ENCODE measurements around the gene SBF2. TPM values are rescaled to one million over a fixed set of nuclear protein-coding genes. Genes with fewer than 3 reads are reported as not detected.

SBF2 gene
- total and polyA plus RNA-seq, 2 of the 13 experiments (the other 11 are each of a cell fraction or from before 2014, with no cell fraction given) = 24.0 to 45.8 TPM

DNA sequence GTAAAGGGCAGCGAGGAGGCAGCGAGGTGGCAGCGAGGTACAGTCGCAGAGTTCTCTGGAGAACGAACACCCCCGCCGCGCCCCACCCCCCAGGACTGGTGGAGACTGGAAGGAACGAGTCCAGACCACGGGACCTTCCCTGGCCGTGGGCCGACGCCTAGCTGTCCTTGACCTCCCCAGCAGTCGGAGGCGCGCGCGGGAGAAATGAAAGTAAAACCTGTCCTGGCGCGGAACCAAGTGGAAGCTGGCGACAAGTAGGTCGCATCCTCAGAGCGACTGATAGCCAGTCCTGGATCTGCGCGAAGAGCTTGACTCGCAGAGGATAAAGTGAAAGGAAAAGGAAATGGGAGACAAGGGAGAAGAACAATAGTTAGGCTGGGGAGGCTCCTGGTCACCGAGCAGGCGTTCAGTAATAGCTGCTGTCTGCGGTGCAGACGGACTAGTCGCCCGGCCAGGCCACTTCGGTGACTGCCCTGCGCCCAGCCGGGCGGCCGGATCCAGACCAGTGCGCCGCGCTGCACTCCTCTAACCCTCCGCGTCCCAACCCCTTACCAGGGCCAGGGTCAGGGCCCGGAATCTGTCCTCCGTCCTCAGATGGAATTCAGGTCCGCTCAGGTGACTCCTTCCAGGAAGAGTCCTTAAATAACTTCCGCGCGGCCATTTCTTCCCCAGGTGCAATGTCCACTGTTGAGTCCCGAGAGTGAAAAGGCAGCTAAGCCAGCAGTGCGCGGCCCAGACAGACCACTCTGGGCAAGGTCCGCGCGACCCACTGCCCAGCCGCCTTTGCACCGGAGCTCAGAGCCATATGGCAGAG lies 8.9 kb upstream of the SBF2 start (continued):
- TF ChIP-seq PHF5A (CRISPR knock-in tag; IDR thresholded peaks at IDR 0.05; ENCODE audit: low read depth, unreplicated experiment) (no peak), ZNF713 (CRISPR knock-in tag; IDR thresholded peaks at IDR 0.05) (0 out of 2 replicates have a peak, but pooled peaks have one; percentile 78), NCOA5 (CRISPR knock-in tag; IDR thresholded peaks at IDR 0.05) (no peak), TOPORS (CRISPR knock-in tag; IDR thresholded peaks at IDR 0.05) (no peak), ZSCAN30 (CRISPR knock-in tag; IDR thresholded peaks at IDR 0.05) (peak; percentile 63; the same call in 1 of the 2 replicates), FOSL1 (CRISPR knock-in tag; IDR thresholded peaks at IDR 0.05; ENCODE audit: borderline replicate concordance) (no peak), ZFP41 (CRISPR knock-in tag; IDR thresholded peaks at IDR 0.05; ENCODE audit: borderline replicate concordance) (peak; percentile 45; the same call in 1 of the 2 replicates), CHD2 (IDR thresholded peaks at IDR 0.05; ENCODE audit: low read depth, low read length) (no peak), MAF1 (CRISPR knock-in tag; IDR thresholded peaks at IDR 0.05; ENCODE audit: borderline replicate concordance) (peak; percentile 53; the same call in 1 of the 2 replicates), CCDC6 (CRISPR knock-in tag; IDR thresholded peaks at IDR 0.05) (no peak), XBP1 (CRISPR knock-in tag; IDR thresholded peaks at IDR 0.05) (0 out of 2 replicates have a peak, but pooled peaks have one; percentile 22), ZNF75D (CRISPR knock-in tag; IDR thresholded peaks at IDR 0.05; ENCODE audit: borderline replicate concordance) (no peak), ELF3 (CRISPR knock-in tag; IDR thresholded peaks at IDR 0.05) (peak; percentile 8; the same call in 1 of the 2 replicates), HOXA3 (CRISPR knock-in tag; IDR thresholded peaks at IDR 0.05) (0 out of 2 replicates have a peak, but pooled peaks have one; percentile 16)
- TF ChIP-seq, protein P1, sequence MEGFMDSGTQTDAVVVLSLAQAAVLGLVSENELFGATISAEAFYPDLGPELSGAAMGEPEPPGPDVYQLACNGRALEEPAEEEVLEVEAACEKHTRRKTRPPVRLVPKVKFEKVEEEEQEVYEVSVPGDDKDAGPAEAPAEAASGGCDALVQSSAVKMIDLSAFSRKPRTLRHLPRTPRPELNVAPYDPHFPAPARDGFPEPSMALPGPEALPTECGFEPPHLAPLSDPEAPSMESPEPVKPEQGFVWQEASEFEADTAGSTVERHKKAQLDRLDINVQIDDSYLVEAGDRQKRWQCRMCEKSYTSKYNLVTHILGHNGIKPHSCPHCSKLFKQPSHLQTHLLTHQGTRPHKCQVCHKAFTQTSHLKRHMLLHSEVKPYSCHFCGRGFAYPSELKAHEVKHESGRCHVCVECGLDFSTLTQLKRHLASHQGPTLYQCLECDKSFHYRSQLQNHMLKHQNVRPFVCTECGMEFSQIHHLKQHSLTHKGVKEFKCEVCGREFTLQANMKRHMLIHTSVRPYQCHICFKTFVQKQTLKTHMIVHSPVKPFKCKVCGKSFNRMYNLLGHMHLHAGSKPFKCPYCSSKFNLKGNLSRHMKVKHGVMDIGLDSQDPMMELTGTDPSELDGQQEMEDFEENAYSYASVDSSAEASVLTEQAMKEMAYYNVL (CRISPR knock-in tag; IDR thresholded peaks at IDR 0.05; ENCODE audit: borderline replicate concordance) = peak; percentile 72; the same call in 1 of the 2 replicates
- TF ChIP-seq, protein P2, sequence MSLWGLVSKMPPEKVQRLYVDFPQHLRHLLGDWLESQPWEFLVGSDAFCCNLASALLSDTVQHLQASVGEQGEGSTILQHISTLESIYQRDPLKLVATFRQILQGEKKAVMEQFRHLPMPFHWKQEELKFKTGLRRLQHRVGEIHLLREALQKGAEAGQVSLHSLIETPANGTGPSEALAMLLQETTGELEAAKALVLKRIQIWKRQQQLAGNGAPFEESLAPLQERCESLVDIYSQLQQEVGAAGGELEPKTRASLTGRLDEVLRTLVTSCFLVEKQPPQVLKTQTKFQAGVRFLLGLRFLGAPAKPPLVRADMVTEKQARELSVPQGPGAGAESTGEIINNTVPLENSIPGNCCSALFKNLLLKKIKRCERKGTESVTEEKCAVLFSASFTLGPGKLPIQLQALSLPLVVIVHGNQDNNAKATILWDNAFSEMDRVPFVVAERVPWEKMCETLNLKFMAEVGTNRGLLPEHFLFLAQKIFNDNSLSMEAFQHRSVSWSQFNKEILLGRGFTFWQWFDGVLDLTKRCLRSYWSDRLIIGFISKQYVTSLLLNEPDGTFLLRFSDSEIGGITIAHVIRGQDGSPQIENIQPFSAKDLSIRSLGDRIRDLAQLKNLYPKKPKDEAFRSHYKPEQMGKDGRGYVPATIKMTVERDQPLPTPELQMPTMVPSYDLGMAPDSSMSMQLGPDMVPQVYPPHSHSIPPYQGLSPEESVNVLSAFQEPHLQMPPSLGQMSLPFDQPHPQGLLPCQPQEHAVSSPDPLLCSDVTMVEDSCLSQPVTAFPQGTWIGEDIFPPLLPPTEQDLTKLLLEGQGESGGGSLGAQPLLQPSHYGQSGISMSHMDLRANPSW (CRISPR knock-in tag; IDR thresholded peaks at IDR 0.05; ENCODE audit: borderline replicate concordance) = 0 out of 2 replicates have a peak, but pooled peaks have one; percentile 39
- TF ChIP-seq, protein P3, sequence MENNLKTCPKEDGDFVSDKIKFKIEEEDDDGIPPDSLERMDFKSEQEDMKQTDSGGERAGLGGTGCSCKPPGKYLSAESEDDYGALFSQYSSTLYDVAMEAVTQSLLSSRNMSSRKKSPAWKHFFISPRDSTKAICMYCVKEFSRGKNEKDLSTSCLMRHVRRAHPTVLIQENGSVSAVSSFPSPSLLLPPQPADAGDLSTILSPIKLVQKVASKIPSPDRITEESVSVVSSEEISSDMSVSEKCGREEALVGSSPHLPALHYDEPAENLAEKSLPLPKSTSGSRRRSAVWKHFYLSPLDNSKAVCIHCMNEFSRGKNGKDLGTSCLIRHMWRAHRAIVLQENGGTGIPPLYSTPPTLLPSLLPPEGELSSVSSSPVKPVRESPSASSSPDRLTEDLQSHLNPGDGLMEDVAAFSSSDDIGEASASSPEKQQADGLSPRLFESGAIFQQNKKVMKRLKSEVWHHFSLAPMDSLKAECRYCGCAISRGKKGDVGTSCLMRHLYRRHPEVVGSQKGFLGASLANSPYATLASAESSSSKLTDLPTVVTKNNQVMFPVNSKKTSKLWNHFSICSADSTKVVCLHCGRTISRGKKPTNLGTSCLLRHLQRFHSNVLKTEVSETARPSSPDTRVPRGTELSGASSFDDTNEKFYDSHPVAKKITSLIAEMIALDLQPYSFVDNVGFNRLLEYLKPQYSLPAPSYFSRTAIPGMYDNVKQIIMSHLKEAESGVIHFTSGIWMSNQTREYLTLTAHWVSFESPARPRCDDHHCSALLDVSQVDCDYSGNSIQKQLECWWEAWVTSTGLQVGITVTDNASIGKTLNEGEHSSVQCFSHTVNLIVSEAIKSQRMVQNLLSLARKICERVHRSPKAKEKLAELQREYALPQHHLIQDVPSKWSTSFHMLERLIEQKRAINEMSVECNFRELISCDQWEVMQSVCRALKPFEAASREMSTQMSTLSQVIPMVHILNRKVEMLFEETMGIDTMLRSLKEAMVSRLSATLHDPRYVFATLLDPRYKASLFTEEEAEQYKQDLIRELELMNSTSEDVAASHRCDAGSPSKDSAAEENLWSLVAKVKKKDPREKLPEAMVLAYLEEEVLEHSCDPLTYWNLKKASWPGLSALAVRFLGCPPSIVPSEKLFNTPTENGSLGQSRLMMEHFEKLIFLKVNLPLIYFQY (CRISPR knock-in tag; IDR thresholded peaks at IDR 0.05; ENCODE audit: borderline replicate concordance) = no peak; the same call in 1 of the 2 replicates
- TF ChIP-seq, protein P4, sequence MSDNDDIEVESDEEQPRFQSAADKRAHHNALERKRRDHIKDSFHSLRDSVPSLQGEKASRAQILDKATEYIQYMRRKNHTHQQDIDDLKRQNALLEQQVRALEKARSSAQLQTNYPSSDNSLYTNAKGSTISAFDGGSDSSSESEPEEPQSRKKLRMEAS (IDR thresholded peaks at IDR 0.05) = no peak
- TF ChIP-seq, protein P5, sequence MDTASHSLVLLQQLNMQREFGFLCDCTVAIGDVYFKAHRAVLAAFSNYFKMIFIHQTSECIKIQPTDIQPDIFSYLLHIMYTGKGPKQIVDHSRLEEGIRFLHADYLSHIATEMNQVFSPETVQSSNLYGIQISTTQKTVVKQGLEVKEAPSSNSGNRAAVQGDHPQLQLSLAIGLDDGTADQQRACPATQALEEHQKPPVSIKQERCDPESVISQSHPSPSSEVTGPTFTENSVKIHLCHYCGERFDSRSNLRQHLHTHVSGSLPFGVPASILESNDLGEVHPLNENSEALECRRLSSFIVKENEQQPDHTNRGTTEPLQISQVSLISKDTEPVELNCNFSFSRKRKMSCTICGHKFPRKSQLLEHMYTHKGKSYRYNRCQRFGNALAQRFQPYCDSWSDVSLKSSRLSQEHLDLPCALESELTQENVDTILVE (CRISPR knock-in tag; IDR thresholded peaks at IDR 0.05) = peak; percentile 54; the same call in 1 of the 2 replicates
